ENCODE results near the gene ZBED4. TPM values are rescaled to one million over a fixed set of nuclear protein-coding genes. Genes with fewer than 3 reads are reported as not detected.

Gene ZBED4
- total and polyA plus RNA-seq, 12 donors: 2.6 to 5.9 (median 4.2) TPM

DNA sequence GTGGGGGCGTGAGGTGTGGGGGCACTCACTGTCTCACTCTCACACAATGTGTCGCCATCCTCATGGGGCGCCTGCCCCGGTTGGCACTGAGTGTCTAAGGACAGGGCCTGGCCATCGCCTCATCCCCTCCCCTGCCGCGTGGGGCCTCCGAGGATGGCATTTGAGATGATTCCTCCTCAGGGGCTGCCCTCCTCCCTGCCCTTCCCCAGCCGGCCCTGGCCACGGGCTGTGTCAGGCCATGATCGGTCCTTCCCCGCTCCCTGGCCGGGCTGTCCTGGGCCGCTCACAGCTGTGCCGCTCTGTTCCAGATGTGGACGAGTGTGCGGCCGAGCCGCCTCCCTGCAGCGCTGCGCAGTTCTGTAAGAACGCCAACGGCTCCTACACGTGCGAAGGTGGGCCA lies 69.3 kb downstream of the ZBED4 start:
- WGBS, 2 donors: 96% methylated on average over 25 of the region's 25 CpGs
- Histone ChIP-seq H3K4me3 (no peak overlapping the region), H3K27me3 (no peaks in the 10 kb centered on the region), H3K9me3 (no peaks in the 10 kb centered on the region), H3K27ac (no peak overlapping the region), H3K36me3 (peaks cover 0 to 66% (median 12%) of the 10 kb centered on the region in 9 donors), H3K4me1 (peaks cover 0 to 27% (median 10%) of the 10 kb centered on the region in 9 donors)
- DNase-seq: no peak
- intact Hi-C loops (cut with DNase I): loop anchor here in 2 of 10 donors (10.0 kb wide), 2 partner anchors 72 to 272 kb away; no protein-coding TSS in a partner anchor
- TF ChIP-seq, protein P1, sequence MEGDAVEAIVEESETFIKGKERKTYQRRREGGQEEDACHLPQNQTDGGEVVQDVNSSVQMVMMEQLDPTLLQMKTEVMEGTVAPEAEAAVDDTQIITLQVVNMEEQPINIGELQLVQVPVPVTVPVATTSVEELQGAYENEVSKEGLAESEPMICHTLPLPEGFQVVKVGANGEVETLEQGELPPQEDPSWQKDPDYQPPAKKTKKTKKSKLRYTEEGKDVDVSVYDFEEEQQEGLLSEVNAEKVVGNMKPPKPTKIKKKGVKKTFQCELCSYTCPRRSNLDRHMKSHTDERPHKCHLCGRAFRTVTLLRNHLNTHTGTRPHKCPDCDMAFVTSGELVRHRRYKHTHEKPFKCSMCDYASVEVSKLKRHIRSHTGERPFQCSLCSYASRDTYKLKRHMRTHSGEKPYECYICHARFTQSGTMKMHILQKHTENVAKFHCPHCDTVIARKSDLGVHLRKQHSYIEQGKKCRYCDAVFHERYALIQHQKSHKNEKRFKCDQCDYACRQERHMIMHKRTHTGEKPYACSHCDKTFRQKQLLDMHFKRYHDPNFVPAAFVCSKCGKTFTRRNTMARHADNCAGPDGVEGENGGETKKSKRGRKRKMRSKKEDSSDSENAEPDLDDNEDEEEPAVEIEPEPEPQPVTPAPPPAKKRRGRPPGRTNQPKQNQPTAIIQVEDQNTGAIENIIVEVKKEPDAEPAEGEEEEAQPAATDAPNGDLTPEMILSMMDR (IDR thresholded peaks at IDR 0.05): no peak
- no peak for ATAC-seq

DNA sequence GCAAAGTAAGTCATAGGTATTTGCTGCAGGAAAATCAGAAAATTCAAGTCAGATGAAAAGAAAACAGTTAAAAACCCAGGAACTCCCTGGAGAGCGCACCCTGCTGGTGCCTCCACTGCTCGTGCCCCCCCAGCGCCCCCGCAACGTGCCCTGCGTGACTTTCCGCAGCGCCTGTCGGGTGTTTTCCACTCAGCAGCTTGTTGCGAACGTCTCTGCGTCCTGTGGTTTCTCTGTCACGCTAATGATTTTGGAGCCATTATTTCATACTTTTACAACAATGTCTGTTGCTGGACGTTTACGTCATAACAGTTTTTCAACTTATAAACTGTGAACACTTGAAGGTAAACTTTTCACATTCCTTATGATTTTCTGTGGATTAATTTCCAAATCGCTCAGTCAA lies 69.8 kb downstream of the ZBED4 start:
- Histone ChIP-seq H3K4me1 (peaks cover 0 to 27% (median 10%) of the 10 kb centered on the region in 9 donors), H3K27ac (no peak overlapping the region), H3K9me3 (no peaks in the 10 kb centered on the region), H3K36me3 (peaks cover 0 to 66% (median 12%) of the 10 kb centered on the region in 9 donors), H3K4me3 (no peak overlapping the region), H3K27me3 (peaks cover 0 to under 1% (median 0%) of the 10 kb centered on the region in 7 donors)
- intact Hi-C loops (cut with DNase I): loop anchor here in 2 of 10 donors (10.0 kb wide), 2 partner anchors 71 to 271 kb away; no protein-coding TSS in a partner anchor
- DNase-seq (no peak), ATAC-seq (no peak)
- TF ChIP-seq, protein P1 (IDR thresholded peaks at IDR 0.05): no peak
- 87 to 90% methylated on average over 16 of the region's 16 CpGs for WGBS, 2 donors

DNA sequence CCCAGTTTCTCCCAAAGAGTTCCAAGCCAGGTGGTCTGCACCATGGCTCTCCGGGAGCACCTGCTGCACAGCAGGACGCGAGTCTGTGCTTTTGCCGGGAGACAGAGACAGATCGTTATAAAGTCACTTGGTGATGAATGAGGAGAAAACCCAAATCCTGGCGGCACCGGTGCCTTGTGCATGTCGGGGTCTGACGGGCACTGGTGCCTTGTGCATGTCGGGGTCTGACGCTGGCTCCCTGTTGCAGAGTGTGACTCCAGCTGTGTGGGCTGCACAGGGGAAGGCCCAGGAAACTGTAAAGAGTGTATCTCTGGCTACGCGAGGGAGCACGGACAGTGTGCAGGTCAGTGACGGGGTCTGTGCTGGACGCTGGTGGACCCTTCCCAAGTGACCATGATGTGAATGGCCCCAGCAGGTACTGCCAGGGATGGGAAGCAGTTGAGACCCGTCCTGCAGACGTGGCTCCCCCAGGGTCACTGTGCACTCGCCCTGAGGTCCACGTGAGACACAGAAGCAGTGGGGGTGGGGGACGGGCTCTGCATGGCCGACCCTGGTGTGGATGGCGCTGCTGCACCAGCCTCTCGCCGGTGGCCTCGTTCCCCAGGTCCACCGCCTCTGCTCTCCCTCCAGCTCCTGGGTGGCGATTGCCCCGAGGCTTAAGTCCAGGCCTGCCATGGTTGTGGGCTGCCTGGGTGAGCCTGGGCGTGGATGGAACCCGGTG lies 70.6 kb downstream of the ZBED4 start:
- peaks cover 0 to 66% (median 12%) of the 10 kb centered on the region in 9 donors for H3K36me3 ChIP-seq
- DNase-seq (no peak), ATAC-seq (no peak)
- WGBS, 2 donors: 96 to 97% methylated on average over 31 of the region's 31 CpGs
- intact Hi-C loops (cut with DNase I): loop anchor here in 2 of 10 donors (10.0 kb wide), 2 partner anchors 71 to 271 kb away; no protein-coding TSS in a partner anchor
- H3K27me3 ChIP-seq: peaks cover 0 to 8% (median 6%) of the 10 kb centered on the region in 7 donors
- H3K9me3 ChIP-seq: no peaks in the 10 kb centered on the region
- H3K4me1 ChIP-seq: peaks cover 0 to 21% (median 4%) of the 10 kb centered on the region in 9 donors
- TF ChIP-seq, protein P1 (IDR thresholded peaks at IDR 0.05): no peak
- H3K27ac ChIP-seq: no peak overlapping the region
- H3K4me3 ChIP-seq: no peak overlapping the region

DNA sequence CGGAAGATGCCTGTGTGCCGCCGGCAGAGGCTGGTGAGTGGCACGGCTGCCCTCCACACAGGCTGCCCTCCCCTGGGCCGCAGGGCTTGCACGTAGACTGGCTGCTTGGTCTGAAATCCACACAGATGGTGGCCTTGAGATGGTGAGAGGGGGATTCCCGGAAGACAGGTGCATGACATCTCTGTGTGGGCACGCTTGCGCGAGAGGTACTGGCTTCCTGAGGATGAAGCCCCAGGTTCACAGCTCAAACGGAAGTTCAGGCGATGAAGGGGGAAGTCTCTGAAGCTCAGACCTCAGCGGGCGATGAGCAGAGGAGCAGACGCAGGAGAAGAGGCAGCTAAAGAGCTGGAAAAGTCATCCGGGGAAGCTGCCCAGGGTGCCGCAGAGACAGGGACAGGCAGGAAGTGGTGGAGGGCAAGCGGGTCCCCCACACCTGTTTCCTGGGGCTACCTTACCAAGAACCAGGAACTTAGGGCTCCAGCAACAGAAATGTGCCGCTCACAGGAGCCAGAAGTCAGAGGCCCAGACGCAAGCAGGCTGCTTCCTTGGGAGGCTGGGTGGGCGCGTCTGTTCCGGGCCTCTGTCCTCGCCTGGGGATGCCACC lies 72.0 kb downstream of the ZBED4 start:
- TF ChIP-seq, protein P1 (IDR thresholded peaks at IDR 0.05): no peak
- intact Hi-C loops (cut with DNase I): loop anchor here in 4 of 10 donors (5.0 to 10.0 kb wide), 4 partner anchors 69 to 282 kb away; no protein-coding TSS in a partner anchor

More for the DNA sequence above, 72.0 kb downstream of the ZBED4 start:
- Histone ChIP-seq H3K36me3 (peaks cover 0 to 56% (median 5%) of the 10 kb centered on the region in 9 donors), H3K4me1 (peaks cover 3 to 20% (median 11%) of the 10 kb centered on the region in 9 donors), H3K9me3 (no peaks in the 10 kb centered on the region), H3K4me3 (no peak overlapping the region), H3K27me3 (peaks cover 0 to 10% (median 6%) of the 10 kb centered on the region in 7 donors), H3K27ac (peak overlapping the region in 1 of 10 donors; percentile 82)
- DNase-seq (no peak), ATAC-seq (no peak)
- 88 to 89% methylated on average over 24 of the region's 24 CpGs for WGBS, 2 donors
